Tibial artery (tissue), 4 donors: ENCODE measurements around the gene PRKAG2.

Source experiments
- DNase-seq, 2 donors: peaks; one replicate each; pipeline ENCODE4 v3.0.0-alpha.2; 2019
- H3K27ac ChIP-seq, 2 donors: fragments of 200-600 bp; sonication (generic) in 1 of 2; 1 replicate in 1 of 2; 2 replicates in 1 of 2; pipeline ENCODE4 v1.5.1; 2018 to 2019; ENCODE audit warnings: mild to moderate bottlenecking in 1 of 2
- H3K27me3 ChIP-seq, 2 donors: fragments of 200-600 bp; sonication (generic) in 1 of 2; one replicate each; pipeline versions ENCODE4 v1.5.1 to v1.6.0; 2016 to 2019
- H3K36me3 ChIP-seq, 3 donors: fragments of 200-600 bp; sonication (generic) in 2 of 3; one replicate each; pipeline ENCODE4 v1.5.1; 2016 to 2019; ENCODE audit warnings: mild to moderate bottlenecking in 2 of 3
- H3K4me1 ChIP-seq, 4 donors: fragments of 200-600 bp; sonication (generic) in 2 of 4; 1 replicate in 3 of 4; 2 replicates in 1 of 4; pipeline ENCODE4 v1.5.1; 2016 to 2019
- H3K4me3 ChIP-seq, 2 donors: fragments of 200-600 bp; sonication (generic) in 1 of 2; 1 replicate in 1 of 2; 2 replicates in 1 of 2; pipeline ENCODE4 v1.5.1; 2018 to 2019; ENCODE audit warnings: mild to moderate bottlenecking in 2 of 2
- H3K9me3 ChIP-seq, 3 donors: fragments of 200-600 bp; sonication (generic) in 1 of 3; one replicate each; pipeline ENCODE4 v1.5.1; 2016 to 2019
- intact Hi-C: fragments of 100-400 bp; cut with DNase I; formaldehyde crosslinking; loops from one replicate; pipeline ENCODE4 v1.15.0; 2023; ENCODE audit warnings: low total_unique reads
- TF ChIP-seq, protein P1 (sequence below), 2 experiments: fragments of 200-600 bp in 1 of 2; fragments of 450-650 bp in 1 of 2; IDR thresholded peaks; one replicate each; pipeline ENCODE4 v1.5.1; 2017 to 2019; ENCODE audit warnings: antibody characterized with exemption in 2 of 2, mild to moderate bottlenecking in 1 of 2, moderate library complexity in 1 of 2

The PRKAG2 gene

DNA sequence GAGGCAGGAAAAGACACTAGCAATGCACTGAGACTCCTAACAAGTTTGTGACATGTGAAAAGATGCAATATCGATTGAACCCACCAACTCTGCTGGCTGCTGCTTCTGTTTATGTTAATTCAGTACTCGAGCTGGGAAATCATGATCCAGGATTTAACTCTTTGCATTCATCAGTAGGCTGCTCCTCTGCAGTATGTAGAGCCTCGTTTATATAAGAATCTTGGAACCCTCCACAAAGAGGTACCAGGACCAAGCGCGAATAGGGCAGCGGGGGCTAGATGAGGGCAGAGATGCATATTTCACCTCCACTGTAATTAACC, 7.8 kb downstream of the PRKAG2 start:
- no peaks in the 10 kb centered on the region for H3K27me3 ChIP-seq
- peaks cover 0 to 33% (median 17%) of the 10 kb centered on the region in 4 donors for H3K4me1 ChIP-seq
- no peak overlapping the region for H3K4me3 ChIP-seq
- H3K9me3 ChIP-seq, result no peaks in the 10 kb centered on the region
- no peak for DNase-seq
- TF ChIP-seq, protein P1, sequence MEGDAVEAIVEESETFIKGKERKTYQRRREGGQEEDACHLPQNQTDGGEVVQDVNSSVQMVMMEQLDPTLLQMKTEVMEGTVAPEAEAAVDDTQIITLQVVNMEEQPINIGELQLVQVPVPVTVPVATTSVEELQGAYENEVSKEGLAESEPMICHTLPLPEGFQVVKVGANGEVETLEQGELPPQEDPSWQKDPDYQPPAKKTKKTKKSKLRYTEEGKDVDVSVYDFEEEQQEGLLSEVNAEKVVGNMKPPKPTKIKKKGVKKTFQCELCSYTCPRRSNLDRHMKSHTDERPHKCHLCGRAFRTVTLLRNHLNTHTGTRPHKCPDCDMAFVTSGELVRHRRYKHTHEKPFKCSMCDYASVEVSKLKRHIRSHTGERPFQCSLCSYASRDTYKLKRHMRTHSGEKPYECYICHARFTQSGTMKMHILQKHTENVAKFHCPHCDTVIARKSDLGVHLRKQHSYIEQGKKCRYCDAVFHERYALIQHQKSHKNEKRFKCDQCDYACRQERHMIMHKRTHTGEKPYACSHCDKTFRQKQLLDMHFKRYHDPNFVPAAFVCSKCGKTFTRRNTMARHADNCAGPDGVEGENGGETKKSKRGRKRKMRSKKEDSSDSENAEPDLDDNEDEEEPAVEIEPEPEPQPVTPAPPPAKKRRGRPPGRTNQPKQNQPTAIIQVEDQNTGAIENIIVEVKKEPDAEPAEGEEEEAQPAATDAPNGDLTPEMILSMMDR (IDR thresholded peaks at IDR 0.05), result no peak
- intact Hi-C loops, result no loop called here
- H3K36me3 ChIP-seq, result no peaks in the 10 kb centered on the region
- H3K27ac ChIP-seq, result no peak overlapping the region

- DNase-seq, result no peak
- H3K27ac ChIP-seq, result peak overlapping the region; percentile 17 to 21
- no peaks in the 10 kb centered on the region for H3K36me3 ChIP-seq
- H3K4me3 ChIP-seq, result no peak overlapping the region
- H3K4me1 ChIP-seq, result peaks cover 0 to 30% (median 17%) of the 10 kb centered on the region in 4 donors
- intact Hi-C loops, result no loop called here
- H3K9me3 ChIP-seq, result no peaks in the 10 kb centered on the region
- H3K27me3 ChIP-seq, result no peaks in the 10 kb centered on the region
- TF ChIP-seq, protein P1 (IDR thresholded peaks at IDR 0.05), result no peak
Observed at GRCh38 chr7:151868396-151869108, 8.4 kb downstream of the PRKAG2 start.

DNA sequence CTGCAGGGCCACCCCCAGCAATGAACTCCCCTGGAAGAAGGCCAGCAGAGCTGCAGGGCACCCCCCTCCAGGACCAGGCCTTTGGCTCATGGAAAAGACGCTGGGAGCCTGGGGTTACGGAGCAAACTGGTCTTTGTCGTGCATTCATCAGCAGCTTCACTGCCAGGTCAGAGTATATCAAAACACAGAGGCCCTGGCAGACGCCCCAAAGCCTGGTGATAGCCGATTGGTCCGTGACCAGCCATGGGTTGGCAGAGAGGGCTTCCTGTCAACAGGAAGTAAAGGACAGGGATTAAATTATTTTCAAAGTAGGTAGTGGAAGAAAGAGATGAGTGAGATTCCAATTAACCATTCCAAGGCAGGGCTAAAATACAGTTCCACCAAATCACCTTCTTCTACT, 9.0 kb downstream of the PRKAG2 start:
- peaks cover 0 to 28% (median 17%) of the 10 kb centered on the region in 4 donors for H3K4me1 ChIP-seq
- H3K36me3 ChIP-seq, result no peaks in the 10 kb centered on the region
- H3K9me3 ChIP-seq, result no peaks in the 10 kb centered on the region
- DNase-seq, result no peak
- intact Hi-C loops, result no loop called here
- no peak overlapping the region for H3K4me3 ChIP-seq
- no peaks in the 10 kb centered on the region for H3K27me3 ChIP-seq
- TF ChIP-seq, protein P1 (IDR thresholded peaks at IDR 0.05), result no peak
- peak overlapping the region; percentile 17 to 21 for H3K27ac ChIP-seq

DNA sequence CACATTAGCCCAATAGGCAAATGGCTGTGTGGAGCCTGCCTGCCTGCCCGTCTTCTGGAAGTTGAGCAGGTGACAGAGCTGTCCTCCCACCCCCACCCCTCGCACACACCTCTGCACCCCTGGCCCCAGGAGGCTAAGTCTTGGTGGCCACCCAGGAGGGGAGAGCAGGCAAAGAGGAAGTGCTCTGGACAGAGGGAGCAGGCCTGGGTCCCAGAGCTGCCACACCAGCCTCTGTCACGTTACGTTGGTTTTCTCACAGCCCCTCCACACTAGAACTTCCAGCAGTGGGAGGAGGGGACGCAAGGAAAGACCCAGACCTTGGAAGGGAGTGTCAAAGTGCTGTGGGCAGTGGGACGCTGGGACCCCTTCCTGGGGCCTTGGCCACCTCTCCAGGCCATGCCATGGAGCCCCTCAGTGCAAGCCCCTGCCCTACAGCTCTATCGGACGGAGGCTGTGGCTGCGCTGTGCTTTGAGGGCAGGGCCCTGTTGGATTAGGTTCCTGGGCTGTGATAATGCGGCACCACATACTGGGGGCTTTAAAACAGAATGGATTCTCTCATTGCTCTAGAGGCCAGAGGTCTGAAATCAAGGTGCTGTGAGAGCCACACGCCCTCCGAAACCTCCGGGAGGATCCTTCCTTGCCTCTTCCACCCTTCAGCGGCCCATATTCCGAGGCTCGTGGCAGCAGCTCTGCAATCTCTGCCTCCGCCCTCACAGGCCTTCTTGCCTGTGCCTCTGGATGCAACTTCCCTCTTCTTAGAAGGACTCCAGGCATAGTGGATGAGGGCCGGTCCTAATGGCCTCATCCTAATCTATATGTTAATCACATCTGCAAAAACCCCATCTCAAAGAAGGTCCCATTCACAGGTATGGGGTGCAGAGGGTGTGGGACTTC, 9.9 kb downstream of the PRKAG2 start:
- H3K27me3 ChIP-seq, result no peaks in the 10 kb centered on the region
- H3K36me3 ChIP-seq, result no peaks in the 10 kb centered on the region
- peaks cover 0 to 28% (median 17%) of the 10 kb centered on the region in 4 donors for H3K4me1 ChIP-seq
- H3K4me3 ChIP-seq, result no peak overlapping the region
- intact Hi-C loops, result no loop called here
- no peak overlapping the region for H3K27ac ChIP-seq
- no peak for DNase-seq
- H3K9me3 ChIP-seq, result no peaks in the 10 kb centered on the region
- TF ChIP-seq, protein P1 (IDR thresholded peaks at IDR 0.05), result no peak

GRCh38 chr7:151866028-151866427, 10.9 kb downstream of the PRKAG2 start:
- Histone ChIP-seq H3K4me3 (no peak overlapping the region), H3K27ac (no peak overlapping the region), H3K4me1 (peaks cover 0 to 28% (median 16%) of the 10 kb centered on the region in 4 donors), H3K9me3 (no peaks in the 10 kb centered on the region), H3K36me3 (no peaks in the 10 kb centered on the region), H3K27me3 (no peaks in the 10 kb centered on the region)
- TF ChIP-seq, protein P1 (IDR thresholded peaks at IDR 0.05), result no peak
- no peak for DNase-seq
- intact Hi-C loops, result no loop called here
